ENCODE data around the gene FAM111B.

FAM111B gene

DNA sequence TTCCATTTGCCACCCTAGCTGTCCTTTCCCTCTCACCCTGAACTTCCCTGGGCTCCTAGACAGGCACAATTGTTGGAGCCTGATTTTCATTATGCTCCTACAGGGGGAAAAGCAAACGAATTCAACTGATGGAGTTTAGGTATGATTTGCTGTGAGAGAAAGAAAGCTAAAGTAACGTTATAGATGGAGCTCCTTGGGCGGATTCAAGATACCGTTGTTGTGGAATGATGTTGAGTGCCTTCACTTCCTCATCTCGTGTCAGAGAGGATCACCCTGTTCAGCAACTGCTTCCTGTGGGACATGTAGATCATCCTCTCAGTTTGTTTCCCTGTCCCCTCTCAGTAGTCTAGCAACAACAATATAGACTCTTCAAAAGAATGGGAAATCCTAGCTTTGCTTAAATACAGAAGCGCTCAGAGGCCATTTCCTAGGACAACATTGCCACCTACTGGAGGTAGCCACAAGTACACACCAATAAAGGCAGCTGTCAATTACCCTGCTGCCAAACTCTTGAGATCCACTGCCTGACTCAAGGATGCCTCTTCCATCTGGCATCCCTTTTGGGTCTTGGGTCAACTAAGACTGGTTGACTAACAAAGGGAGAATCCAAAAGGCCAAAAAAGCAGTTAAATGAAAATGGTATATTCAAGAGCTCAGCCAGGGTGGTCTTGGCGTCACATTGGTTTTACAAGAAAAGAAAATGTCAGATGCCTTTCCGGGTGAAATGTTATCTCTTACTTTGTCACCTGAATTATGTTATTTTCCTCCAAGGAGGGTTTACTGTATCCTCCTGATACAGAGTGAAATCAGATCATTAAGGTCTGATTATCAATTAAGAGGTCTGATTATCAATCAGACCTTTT, 51.4 kb downstream of the FAM111B start:
- peak in 3 of 4 experiments; percentile 22 to 37 (median 27) for DNase-seq

DNA sequence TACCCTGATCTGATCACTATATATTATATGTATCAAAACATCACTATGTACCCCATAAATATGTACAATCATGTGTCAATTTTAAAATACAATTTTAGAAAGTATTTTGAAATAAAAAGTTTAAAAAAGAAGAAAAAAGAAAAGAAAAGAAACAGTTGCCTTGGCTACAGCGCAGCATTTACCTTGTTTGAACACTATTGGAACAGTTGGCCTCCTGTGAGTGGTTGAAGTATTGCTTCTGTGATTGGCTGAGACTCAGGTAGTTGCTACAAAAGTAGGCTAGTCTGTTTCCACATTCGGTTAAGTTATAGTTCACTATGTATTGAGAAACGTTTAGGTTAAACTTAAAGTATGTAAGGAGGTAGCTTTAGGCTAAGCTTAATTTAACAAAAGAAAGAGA, 57.0 kb downstream of the FAM111B start:
- no peak for DNase-seq

DNA sequence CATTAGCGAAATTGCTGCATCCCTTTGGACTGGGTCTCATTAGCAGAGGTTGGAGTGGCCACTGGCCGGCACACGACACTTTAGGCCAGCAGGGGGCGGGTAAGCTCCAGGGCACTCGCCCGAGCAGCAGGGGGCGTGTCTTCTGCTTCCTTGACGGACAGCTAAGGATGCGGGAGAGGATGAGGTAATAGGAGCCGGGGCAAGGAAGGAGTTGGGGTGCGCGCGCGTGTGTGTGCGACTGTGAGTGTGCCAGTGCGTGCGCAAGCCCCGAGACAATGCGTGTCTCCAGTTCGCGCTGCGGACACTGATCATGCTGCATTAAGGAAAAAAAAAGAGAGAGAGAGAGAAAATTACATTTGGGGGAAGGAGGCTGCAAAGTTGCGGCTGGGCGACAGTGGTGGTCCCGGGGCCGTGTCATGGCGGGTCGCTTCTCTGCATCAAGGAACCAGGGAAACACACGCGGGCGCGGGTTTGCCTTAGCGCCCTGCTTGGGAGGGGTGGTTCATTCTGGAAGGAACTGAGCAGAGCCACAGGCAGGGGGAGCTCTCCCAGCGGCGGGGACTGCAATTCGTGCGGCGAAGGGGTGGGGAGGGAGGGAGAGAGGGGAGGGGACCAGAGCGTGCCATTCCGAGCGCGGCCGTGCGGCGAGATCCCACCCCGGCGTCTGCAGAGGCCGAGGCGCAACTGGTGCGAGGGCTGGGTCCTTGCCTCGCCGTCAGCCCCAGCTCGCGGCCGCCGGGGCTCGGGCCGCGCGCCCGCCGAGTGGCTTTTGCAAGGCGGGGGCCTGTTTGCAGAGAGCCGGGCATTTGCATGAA, 64.7 kb downstream of the FAM111B start, which contains the start of gene DTX4:
Gene DTX4 (plus strand): TSS at position 625 of the 815 bp plus-strand sequence. CDS start 464 bp downstream, outside the sequence.
- DNase-seq: peak; percentile 72 to 86 (median 78)

DNA sequence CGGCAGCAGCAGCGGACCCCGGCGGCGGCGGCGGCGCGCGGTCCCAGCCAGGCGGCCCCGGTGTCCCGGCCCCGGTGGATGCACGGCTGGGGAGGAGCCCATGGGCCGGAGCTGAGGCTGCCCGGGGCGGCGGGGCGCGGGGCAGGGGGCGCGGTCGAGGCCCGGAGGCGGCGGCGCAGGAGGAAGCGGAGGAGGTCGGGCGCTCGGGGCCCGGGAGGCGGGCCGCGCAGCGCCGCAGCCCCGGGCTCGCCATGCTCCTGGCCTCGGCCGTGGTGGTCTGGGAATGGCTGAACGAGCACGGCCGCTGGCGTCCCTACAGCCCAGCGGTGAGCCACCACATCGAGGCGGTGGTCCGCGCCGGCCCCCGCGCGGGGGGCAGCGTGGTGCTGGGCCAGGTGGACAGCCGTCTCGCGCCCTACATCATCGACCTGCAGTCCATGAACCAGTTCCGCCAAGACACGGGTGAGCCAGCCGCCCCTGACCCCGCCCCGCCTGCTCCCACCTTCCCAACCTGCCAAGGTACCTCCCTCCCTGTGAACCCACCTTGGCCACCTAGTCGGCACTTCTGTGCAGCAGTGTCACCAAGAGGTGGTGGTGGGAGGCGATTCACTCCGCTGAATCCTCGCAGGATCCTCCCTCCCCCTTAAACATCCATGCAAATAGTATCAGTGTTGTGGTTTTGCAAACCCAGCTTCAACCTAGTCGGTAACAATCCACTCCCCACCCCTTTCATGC, 65.5 kb downstream of the FAM111B start:
- no peak for DNase-seq

- DNase-seq: no peak
Observed at GRCh38 chr11:59173080-59173963, 66.3 kb downstream of the FAM111B start.

GRCh38 chr11:59173964-59174663, 67.1 kb downstream of the FAM111B start:
- no peak for DNase-seq

- no peak for DNase-seq
Observed at GRCh38 chr11:59174664-59175033, 67.6 kb downstream of the FAM111B start.

GRCh38 chr11:59175091-59175501, 68.1 kb downstream of the FAM111B start:
- no peak for DNase-seq

GRCh38 chr11:59176330-59176729, 69.3 kb downstream of the FAM111B start:
- no peak for DNase-seq

All from activated CD4-positive, CD25-positive, alpha-beta regulatory T cell (primary cell).